Cardiac muscle cell (in vitro differentiated cells and primary cell): ENCODE measurements around the gene PDE7B. TPM values are rescaled to one million over a fixed set of nuclear protein-coding genes. Genes with fewer than 3 reads are reported as not detected.
A peak's percentile ranks its signal among the peaks of the same experiment; 100 is the strongest.

ENCODE experiments used
- DNase-seq, 2 donors: peaks; one replicate each; pipeline versions ENCODE4 v3.0.0 to v3.0.0-alpha.2; 2010 to 2017; ENCODE audit warnings: low read depth in 1 of 2, low spot score in 1 of 2
- H3K27ac ChIP-seq: fragments of 200-600 bp; sonication (generic); 2 replicates; pipeline ENCODE4 v1.5.1; 2016
- H3K27me3 ChIP-seq: fragments of 200-600 bp; sonication (generic); 2 replicates; pipeline ENCODE4 v1.6.0; 2016; ENCODE audit warnings: control low read depth
- H3K36me3 ChIP-seq: fragments of 200-600 bp; sonication (generic); 2 replicates; pipeline ENCODE4 v1.5.1; 2016; ENCODE audit warnings: control low read depth
- H3K4me1 ChIP-seq: fragments of 200-600 bp; sonication (generic); 2 replicates; pipeline ENCODE4 v1.8.1; 2017; ENCODE audit warnings: low read depth, mild to moderate bottlenecking, mixed run types
- H3K4me3 ChIP-seq: fragments of 200-600 bp; sonication (generic); 2 replicates; pipeline ENCODE4 v1.5.1; 2016; ENCODE audit warnings: mild to moderate bottlenecking
- H3K9me3 ChIP-seq: fragments of 200-600 bp; sonication (generic); 2 replicates; pipeline ENCODE4 v1.5.1; 2017; ENCODE audit warnings: low read depth, mild to moderate bottlenecking, control low read depth
- polyA plus RNA-seq: library from polyadenylated mRNA; unstranded; fragments of >200 nt; fragmentation: Nextera tagmentation; extraction: Ambion mirVana; gene quantifications from 2 replicates; pipeline ENCODE4 v1.2.1, GENCODE V29; 2016
- total RNA-seq: library from RNA; depleted of rRNA; stranded (reverse); fragments of >200 nt; gene quantifications from 2 replicates; pipeline ENCODE4 v1.2.3, GENCODE V29; 2016
- TF ChIP-seq, protein P1 (sequence below): IDR thresholded peaks from 2 replicates; pipeline ENCODE4 v1.5.1; 2012; ENCODE audit warnings: low read depth, mild to moderate bottlenecking, low read length

The PDE7B gene
- total and polyA plus RNA-seq, 2 experiments from 2014 or later = 0.04 to 0.60 TPM

DNA sequence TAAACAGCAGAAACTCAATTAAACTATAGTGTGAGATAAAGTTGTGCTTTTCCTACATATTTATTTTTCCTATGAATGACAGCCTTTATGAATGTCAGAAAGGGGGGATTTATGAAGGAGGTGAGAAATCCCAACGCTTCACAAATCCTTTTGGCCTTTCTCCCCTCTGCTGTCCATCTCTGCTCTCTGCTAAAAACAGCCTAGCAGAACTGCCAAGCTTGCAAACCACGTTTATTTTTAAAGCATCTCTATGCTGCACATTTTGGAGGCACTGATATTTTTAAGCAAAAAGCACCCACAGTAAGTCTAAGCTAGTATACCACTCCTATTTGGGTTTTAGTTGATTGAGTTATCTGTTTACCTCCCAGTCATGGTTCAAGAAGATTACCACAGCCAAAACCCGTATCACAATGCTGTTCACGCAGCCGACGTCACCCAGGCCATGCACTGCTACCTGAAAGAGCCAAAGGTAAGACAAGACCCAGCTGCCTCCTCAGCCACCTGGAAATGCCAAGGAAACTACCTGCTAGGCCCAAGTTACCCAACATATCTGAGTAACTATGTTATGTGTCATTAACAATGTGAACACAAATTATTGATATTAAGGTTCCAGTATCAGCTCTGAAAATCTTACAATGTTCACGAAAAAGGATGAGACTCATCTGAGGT is 302.3 kb downstream of the PDE7B start:
- H3K4me3 ChIP-seq = no peak overlapping the region
- no peaks in the 10 kb centered on the region for H3K27me3 ChIP-seq
- TF ChIP-seq, protein P1, sequence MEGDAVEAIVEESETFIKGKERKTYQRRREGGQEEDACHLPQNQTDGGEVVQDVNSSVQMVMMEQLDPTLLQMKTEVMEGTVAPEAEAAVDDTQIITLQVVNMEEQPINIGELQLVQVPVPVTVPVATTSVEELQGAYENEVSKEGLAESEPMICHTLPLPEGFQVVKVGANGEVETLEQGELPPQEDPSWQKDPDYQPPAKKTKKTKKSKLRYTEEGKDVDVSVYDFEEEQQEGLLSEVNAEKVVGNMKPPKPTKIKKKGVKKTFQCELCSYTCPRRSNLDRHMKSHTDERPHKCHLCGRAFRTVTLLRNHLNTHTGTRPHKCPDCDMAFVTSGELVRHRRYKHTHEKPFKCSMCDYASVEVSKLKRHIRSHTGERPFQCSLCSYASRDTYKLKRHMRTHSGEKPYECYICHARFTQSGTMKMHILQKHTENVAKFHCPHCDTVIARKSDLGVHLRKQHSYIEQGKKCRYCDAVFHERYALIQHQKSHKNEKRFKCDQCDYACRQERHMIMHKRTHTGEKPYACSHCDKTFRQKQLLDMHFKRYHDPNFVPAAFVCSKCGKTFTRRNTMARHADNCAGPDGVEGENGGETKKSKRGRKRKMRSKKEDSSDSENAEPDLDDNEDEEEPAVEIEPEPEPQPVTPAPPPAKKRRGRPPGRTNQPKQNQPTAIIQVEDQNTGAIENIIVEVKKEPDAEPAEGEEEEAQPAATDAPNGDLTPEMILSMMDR = no peak
- no peaks in the 10 kb centered on the region for H3K4me1 ChIP-seq
- no peaks in the 10 kb centered on the region for H3K9me3 ChIP-seq
- no peak overlapping the region for H3K27ac ChIP-seq
- no peaks in the 10 kb centered on the region for H3K36me3 ChIP-seq
- peak in 1 of 2 donors; percentile 9 for DNase-seq

DNA sequence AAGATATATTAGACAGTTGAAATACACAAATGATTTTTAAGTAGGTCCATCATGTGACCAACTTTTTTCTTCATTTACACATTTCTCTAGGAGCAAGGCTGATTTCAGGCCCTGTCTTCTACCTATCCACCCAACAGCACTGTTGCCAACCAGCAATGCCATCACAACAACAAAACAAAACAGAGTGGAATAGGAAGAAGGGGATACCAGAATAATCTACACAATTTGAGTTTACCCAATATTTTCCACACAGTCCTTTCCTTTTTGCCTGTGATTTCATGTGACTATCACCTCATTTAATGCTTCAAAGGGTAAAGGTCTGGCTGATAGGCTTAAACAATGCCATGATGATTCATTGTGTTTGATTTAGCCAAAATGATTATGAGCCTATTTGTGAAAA is 303.7 kb downstream of the PDE7B start:
- H3K4me3 ChIP-seq = no peak overlapping the region
- no peaks in the 10 kb centered on the region for H3K36me3 ChIP-seq
- TF ChIP-seq, protein P1 = no peak
- H3K27ac ChIP-seq = no peak overlapping the region
- H3K9me3 ChIP-seq = no peaks in the 10 kb centered on the region
- no peaks in the 10 kb centered on the region for H3K27me3 ChIP-seq
- no peak for DNase-seq
- no peaks in the 10 kb centered on the region for H3K4me1 ChIP-seq

DNA sequence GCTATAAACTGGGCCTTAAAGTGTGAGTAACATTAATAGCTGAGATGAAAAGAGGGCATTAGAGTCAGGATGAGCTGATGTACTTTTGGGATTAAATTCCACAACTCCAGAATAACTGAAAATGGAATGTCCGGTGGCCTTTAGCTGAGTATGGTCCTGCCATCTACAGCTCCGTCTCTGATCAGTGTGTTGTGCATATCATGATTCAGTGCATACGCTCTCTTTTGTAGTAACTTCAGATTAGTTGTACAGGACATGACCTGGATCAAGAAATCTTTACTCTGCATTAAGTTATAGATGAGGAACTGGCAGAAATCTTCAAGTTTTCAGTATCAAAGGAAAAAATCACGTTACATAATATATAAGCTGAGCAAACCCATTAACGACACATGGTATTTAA is 306.2 kb downstream of the PDE7B start:
- Histone ChIP-seq H3K9me3 (no peaks in the 10 kb centered on the region), H3K27me3 (no peaks in the 10 kb centered on the region), H3K4me3 (no peak overlapping the region), H3K36me3 (no peaks in the 10 kb centered on the region), H3K4me1 (peaks cover 5% of the 10 kb centered on the region), H3K27ac (no peak overlapping the region)
- DNase-seq = no peak
- TF ChIP-seq, protein P1 = no peak

DNA sequence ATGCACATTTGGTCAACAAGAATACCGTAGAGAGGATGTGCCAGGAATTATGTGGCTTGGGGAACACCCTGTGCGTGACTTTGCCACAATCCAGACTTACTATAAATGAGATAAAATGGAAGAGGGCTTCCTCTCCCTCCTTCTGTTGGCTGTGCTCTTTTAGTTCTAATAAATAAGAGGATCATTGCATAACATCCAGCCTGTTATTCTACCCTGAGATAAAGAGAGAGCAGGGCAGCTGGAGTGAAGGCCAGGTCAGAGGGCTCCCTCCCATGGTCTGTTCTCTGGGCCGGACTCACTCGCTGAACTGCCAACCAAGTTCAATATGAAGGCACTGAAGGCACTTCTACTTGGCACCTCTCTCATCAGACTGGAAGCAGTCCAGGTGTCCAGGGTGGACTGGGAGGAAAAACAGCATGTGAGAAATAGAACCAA is 306.9 kb downstream of the PDE7B start:
- Histone ChIP-seq H3K4me3 (no peak overlapping the region), H3K4me1 (peaks cover 5% of the 10 kb centered on the region), H3K27ac (no peak overlapping the region), H3K36me3 (no peaks in the 10 kb centered on the region), H3K27me3 (no peaks in the 10 kb centered on the region), H3K9me3 (no peaks in the 10 kb centered on the region)
- DNase-seq = peak; percentile 18 to 86
- TF ChIP-seq, protein P1 = peak; percentile 29

DNA sequence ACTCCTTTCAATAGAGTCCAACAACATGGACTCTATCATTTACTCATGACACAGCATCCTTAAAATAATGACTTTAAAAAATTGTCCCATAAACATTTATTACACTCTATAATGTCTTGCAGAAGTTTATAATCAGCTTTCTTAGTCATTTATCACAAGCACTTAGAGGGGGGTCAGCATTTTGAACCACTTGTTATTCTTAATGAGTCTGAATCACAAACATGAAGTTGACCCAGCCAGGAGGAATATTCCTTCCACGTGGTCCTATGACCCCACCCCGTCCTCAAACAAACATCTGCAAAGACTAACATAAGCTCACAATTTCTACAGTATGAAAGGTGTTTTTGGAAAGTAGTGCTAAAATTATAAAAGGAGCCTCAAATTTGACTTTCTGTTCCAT is 307.5 kb downstream of the PDE7B start:
- TF ChIP-seq, protein P1 = no peak
- H3K4me1 ChIP-seq = peaks cover 5% of the 10 kb centered on the region
- no peaks in the 10 kb centered on the region for H3K27me3 ChIP-seq
- H3K4me3 ChIP-seq = no peak overlapping the region
- H3K9me3 ChIP-seq = no peaks in the 10 kb centered on the region
- no peak for DNase-seq
- H3K36me3 ChIP-seq = no peaks in the 10 kb centered on the region
- H3K27ac ChIP-seq = no peak overlapping the region
